CD4-positive, alpha-beta T cell treated with Interleukin-4 for 4 hours (primary cell): Measurements from ENCODE around the gene ETV6.
A peak's percentile ranks its signal among the peaks of the same experiment; 100 is the strongest.

Experiments used
- DNase-seq: peaks from one replicate; pipeline ENCODE4 v3.0.0-alpha.2; 2020

The ETV6 gene

DNA sequence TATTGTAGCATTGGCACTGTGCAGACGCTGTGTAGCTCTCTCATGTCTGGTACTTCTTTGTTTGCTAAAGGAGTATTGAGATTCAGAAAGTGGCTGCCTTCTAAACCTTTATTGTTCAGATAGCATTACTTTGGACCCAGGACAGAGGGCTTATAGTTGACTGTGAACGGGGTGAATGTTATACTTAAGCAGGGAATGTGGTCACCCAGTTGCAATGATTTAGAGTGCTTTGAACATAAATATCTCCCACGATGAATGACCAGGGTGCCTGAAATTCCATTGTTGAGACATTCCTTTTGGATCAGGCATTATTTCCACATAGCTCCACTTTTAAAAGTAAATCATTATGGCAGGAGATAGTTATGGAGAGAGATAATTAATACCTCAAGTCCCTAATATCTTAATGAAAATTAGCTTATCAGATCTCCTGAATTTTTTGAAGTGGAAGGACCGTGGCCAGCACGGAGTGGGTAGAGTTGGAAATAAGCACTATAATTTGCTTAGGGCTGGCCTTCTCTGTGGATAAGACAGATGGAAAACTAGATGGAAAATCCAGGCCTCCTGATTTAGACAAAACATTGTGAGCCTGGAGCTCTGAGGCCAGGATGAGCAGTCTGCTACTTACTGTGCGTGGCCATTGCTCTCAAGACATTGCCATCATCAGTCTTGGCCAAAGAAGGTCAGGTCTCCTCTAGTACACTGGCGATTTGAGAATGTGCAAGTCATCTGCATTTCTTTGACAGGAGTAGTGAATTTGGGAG is 114.5 kb downstream of the ETV6 start:
- no peak for DNase-seq

DNA sequence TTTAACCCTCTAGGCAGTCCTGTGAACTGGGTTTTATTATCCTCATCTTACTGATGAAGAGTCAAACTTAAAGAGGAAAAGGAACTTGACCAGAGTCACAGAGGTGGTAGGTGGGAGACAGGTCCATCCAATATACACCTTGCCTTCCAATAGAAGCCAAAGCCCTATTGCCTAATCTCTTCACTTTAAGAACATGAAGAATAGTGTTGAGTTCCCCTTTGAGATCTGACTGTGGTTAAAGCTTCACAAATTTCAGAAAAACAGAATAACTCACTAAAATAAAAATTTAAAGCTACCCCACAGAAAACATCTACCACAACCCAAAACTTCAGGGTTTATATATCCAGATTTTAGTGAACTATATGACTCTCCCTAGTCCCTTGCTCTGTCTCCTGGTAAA is 115.4 kb downstream of the ETV6 start:
- DNase-seq = no peak

DNA sequence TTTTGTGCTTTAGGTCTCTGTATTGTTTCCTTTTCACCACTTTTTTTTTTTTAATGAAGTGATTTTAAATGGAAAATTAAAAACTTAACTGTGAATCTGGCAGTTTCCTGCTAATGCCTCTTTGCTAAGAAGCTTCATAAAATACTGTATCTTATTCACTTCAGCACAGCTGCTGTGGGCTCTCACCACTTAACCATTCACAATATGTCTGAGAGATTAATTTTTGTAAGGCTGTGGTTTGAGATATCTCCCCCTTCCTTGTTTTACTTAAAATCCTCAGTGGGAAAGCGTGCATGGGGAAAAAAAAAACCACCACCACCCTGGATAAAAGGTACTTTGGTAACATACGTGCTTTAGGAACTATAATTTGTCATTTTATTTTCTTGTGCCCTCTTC is 115.9 kb downstream of the ETV6 start:
- DNase-seq = no peak

DNA sequence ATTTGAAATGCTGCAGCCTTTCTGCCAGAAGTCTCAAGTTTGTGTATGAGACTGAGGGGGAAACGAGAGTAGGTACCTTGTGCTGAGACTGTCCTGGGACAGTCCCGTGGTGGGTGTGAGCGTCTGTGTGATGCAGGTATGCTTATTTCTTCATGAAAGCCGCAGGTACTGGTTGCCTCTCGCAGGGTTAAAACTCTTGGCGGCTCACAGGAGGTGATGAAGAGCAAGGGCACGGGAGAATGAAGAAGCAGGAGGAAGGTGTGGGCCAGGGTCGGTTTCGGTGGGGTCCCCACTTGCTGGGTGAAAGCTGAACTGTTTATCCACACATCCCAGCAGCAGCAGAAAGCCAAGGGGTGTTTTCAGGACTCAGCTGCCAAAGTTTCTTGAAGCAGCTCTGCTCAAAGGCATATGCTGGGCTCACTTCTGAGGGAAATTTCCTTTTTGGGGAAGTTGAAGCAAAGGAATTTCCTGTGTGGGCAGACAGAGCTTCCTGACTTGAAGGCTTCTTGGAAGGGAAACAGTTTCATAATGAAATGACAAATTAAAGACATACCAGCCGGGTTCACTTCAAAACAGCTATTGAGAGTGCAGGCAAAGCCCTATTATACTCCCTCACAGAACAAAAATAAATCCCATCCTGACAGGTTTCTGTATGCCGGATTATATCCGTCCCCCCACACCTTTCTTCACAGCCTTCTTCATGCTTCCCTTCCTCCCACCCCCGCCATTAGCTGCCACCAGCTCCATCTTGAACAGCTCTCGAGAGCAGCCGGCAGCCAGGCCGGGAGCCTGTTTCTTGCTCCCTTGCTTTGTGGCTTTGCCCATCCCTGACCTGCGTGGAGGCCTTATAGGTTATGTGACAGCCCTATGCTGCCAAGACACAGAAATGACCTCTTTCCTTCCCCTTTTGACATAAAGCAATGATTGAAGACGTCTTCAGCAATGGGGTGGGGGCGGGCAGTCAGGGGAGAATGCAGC is 116.6 kb downstream of the ETV6 start:
- DNase-seq = peak; percentile 44

DNA sequence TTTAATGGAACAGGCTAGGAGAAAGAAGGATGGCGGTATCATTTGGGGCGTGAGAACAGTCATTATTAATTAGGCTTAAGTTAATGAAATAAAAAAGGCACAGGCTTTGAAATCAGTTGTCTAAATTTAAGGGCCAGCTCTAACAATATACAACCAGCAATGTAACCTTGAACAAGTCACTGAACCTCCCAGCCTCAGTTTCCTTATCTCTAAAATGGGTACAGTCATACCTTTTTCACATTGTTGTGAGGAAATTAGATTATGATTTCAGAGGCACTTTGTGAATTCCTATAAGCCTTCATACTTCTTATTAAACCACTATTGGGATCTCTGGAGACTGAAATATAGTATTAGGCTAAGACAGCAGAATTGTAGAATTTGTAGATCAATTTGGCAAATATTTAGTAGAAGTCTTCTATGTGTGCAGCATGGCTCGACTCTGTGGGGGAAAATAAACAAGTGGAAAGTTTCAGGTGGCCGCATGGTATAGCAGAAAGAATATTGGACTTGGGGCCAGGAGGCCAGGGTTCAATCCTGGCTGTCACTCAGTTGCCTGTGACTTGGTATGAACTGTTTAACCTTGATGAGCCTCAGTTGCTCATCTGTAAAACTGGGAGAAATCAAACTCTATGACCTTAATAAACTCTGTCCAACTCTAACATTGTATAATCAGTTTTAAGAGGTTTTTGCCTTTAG is 117.7 kb downstream of the ETV6 start:
- DNase-seq = no peak

DNA sequence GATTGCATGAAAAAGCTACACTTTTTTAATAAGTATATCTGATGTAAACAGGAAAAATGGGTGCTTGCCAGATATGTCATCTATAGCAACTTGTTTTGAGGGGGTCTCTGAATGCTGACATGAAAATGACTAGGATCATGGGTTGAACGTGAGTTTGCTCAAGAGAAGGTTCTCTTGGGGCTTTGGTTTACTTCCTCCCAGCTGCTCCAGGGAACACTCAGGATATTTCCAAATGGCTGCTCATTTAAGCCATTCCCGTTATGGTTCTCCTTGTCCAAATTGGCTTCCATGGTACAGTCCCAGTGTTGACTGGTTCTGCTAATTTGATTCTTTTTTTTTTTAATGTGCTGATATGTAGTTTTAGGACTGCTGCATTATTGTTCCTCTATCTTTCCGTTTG is 118.3 kb downstream of the ETV6 start:
- no peak for DNase-seq

DNA sequence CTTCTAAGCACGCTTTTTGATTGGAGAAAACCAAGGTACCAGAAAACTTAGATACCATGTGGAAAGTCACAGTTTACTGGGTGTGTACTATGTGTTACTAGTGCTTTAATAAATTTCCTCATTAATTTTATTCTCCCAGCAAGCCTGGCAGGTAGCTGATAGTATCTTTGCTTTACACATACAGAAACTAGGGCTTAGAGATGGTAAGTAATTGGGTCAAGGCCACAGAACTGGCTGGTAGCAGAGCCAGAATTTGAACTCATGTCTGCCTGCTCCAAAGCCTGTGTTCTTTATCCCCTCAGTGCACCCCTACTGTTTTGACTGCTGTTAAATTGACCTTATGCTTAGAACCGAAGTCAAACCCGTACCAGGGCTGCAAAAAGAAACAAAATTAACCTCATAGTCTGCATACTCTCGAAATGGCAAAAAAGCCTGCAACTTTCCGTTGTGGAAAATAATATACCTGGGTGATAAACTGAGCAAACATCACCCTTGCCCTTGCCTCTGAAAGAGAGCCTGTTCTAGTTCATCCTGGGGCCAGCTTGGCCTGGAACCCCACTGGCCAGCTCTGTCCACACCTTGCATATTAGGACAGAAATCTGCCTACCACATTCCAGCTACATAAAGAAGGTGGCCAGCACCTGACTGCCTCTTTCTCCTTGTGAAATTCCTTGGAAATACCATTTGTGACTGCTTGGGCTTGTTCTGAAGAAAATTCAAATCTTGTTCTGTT is 118.9 kb downstream of the ETV6 start:
- DNase-seq = no peak

DNA sequence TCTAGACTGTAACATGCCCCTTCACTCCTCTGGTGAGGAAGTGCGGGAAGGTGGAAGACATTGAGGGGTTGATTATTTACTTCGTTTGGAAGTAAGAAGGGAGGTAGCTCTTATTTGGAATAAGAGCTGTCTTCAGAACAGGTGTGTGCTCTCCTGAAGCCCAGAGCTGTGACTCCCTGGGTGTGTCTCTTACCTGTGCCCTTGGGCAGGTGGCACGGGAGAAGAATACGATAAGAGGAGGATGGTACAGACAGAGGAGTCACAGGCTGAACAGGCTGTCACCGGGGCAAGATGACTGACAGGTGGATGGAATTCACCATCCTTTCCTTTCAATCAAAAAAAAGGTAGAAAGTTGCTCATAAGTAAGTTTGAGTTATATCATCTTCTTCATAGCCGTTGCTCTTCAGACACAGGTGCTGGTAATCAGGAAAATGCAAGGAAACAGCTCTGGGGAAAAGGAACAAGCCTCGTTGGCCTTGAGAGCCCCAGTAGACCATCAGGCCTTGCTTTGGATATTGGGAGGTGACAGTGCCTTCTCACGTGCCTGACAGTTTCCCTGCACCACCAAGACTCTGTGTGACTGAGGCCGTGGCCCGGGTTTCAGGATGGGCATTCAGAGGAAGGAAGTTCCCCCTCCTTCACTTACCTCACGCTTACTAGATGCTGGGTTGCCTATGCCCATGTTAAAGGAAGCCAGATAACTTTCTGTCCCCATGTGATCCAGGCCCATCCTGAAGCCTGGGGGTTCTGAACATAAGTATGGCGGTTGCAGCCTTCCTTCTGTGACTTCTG is 120.4 kb downstream of the ETV6 start:
- no peak for DNase-seq

DNA sequence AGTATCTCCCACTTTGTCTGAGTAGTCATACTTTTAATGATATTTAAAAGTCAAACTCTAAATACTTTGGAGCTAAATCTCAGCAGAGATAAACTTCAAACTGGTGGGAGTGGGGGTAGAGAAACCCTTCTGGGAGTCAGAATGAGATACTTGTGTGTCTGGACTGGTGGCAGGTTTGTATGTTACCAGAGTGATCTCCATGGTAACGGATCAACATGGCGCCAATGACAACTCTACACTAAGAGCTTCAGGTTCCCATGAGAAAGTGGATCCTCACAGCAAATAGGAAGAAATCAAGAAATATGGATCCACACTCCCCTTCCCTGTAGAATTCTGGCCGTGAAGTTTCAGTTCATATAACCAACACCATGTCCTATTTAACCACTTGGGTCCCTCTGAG is 121.9 kb downstream of the ETV6 start:
- peak; percentile 34 for DNase-seq

DNA sequence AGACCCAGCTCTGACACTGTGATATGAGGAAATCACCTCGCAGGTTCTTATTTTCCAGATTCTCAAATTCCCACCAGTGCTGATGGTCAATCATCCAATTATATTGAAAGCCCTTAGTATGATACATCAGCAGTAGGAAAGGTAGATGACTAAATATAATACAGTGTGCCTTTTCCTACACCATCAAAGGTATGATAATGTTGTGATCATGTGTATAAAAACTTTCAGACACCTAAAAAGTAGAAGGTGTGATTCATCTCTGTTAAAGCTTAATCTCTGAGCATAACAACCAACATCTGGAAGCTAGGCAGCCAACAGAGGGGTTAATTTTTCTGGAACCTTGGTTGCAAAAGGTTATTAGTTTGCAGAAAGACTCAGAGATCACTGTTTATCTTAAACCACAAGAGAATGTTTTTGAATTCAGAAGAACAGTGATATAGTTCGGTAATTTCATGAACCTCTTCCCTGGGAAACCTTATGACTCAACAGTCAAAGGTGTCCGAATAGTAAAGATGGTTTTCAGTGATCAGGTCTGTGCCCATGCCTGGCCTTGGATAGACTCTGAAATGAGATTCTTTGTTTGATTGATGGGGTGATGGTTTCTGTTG is 122.5 kb downstream of the ETV6 start:
- DNase-seq = peak; percentile 65

DNA sequence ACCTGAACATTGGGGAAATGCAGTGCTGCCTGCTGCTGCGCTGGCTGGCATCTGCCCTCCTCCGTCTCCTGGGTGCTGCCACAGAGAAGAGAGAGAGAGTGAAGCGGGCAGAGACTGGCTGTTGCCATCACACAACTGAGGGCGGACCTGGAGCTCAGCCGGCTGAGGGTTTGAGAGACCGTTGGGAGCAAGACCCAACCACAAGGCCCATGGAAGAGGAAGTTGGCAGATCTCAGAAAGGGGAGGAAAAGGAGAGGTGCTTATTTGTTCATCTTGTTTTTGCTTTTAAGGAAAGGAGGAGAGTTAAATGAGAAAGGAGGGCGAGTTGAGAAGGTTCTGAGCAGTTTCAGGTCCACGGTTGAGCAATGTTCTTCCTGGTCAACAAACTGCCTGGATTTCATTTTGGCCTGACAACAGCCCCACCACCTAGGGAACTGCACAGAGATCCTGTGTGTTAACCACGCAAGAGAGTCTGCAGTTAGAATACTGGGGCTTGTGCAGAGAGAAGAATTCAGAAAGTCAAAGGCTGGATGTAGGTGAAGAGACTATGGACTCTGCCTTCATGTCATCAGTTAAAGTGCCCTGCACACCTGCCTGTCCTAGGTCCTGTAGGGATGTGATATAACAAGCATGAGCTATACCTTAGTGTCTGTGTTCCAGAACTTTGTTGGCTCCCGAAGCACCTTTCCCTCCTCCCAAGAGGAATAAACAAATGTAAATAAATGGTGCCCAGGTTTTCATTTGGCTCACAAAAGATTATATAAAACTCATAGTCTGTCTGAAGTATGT is 124.6 kb downstream of the ETV6 start:
- no peak for DNase-seq

DNA sequence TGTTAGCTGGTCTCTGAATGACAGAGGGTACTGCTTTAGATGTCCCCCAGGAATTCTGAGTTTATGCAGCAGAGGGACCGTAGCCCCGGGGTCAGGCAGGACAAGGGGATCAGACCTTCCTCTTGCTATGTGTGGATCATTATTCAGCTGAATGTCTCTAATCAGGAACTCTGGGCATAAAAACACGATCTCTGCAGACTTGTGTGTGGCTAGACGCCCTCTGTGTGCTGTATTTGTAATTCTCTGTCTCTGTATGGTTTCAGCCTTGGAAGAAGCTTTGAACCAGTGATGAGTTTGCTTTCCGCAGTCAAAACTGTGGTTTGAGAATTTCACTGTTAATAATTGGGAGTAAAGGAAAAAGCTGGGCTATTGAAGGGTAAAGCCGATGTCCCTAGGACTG is 125.3 kb downstream of the ETV6 start:
- no peak for DNase-seq

DNA sequence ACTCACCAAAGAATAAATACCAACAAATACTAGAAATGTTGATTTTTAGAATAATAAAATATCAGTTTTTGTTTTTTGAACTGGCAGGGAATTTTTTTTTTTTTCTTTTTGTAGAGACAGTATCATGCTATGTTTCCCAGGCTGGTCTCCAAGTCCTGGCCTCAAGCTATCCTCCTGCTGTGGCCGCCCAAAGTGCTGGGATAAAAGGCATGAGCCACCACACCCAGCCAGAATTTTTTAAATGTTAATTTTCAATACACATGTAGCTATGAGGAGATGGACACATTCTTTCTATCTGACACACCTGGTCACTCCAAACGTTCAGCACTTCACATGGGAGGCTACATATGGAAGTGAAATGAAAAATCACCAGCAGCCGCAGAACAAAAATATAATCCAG is 126.8 kb downstream of the ETV6 start:
- DNase-seq = no peak

DNA sequence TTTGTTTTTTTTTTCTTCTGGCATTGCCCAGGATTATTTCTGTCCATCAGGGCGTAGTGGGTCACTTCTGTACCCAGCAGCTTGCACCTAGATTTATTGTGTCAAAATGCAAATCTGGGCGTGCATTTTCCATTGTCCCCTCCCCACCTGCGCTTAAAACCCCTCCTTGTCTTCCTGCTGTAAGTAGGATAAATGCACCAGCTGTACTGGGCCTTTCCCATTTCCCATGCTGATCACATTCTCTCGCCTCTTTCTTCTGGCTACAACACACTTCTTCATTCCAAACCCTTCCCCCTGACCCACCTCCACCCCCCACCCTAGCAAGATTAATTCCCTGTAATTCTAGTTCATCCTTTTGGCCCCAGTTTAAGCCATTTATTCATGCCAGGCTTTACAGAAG is 128.0 kb downstream of the ETV6 start:
- DNase-seq = no peak

DNA sequence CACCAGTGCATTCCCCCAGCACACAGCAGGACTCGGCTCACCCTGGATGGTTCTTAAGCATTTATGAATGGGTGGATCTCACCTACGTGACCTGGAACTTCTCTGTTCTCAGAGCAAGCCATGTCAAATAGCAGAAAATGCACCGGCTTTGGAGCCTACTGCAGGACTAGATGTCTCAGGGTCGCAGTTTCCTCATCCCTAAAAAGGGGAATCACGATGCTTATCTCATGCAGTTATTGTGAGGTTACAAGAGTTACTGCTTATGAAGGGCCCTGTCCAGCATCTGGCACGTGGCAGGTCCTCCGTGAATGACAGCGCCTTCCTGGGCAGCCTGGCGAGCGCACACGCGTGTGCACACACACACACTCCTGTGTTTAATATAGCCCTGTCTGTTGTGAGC is 128.5 kb downstream of the ETV6 start:
- DNase-seq = no peak

DNA sequence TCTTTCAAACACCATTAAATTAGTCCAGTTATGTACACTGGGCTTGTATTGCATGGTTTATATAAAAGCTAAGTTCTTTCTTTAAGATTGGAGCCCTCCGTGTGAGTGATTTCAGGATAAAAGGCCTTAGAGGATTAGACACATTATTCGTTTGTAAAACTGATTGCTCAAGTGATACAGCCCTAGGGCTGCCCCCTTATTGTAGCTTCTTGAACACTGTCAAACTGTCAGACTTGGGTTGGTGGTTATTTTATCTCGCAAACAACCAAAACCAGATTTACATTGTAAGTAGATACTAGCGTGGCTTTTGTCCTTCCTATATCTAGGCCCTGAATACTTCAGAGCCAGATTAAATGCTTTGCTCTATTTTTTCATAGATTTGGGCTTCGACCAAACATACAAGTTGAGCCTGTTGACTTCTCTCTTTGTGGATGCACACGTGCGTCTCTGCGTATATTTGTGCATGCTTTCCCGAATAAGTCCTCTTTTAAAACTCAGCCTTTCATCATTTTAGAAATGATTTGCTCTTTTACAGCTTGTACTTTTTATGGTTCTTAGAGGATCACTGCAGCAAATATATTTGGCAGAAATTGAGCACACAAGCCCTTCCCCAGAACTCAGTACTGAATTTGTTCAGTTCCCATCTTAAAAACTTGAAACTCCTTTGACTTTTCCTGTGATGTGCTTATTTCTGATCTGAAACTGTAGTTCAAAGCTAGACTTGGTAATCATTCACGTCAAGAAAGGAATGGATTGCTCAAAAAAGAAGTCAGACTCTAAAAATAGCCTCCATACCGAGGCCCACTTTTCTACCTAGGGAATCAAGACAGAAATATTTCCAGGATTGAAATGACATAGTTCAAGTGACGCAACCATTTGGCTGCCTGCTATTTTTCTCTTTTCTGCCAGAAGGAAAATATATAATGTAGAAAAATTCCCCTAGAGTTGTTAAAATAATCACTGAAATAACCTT is 129.5 kb downstream of the ETV6 start:
- DNase-seq = no peak

DNA sequence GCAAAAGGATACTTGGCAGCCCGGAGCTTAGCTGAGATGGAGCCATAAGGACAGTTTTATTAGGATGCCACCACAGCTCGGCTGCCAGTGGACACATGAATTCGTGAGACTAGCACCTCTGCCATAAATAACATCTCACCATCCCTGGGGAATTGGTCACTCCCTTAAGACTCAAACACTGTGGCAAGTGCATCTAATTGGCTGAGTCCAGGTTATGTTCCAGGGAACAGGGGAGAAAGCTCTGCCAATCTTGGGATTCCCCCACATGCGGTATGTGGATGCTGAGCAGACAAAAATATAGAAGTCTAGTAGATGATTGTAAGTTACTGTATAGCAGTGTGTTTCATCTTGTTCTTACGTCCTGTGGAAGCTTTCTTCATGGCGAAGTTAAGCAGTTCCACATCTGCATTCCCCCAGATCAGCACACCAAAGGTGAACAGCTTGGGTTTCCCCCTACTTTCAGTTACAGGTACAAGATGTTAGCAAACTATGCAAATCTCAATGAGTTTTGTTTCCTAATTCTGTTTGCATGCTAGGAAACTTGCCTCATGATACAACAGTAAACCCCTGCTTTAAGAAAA is 131.1 kb downstream of the ETV6 start:
- no peak for DNase-seq

DNA sequence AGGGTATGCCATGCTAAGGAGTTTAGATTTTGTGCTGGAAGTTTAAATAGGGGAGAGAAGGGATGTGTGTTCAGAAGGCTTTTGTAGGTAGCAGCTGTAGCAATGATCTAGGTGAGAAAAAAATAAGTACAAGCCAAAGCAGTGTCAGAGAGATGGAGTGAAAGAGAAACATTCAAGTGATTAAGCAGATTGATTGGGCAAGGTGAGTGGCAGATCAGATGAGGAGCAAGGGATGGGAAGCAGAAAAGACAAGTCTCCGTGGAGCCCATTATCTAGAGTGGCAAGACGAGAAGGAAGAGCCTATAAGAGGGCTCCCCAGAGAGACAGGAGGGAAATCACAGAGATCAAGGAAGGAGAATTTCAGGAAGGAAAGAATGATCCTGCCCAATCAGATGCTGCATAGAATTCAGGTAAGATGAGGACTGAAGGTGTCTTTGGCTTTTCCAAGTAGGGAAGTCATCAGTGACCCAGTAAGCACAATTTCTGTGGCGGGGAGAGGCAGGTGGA is 133.5 kb downstream of the ETV6 start:
- DNase-seq = no peak

DNA sequence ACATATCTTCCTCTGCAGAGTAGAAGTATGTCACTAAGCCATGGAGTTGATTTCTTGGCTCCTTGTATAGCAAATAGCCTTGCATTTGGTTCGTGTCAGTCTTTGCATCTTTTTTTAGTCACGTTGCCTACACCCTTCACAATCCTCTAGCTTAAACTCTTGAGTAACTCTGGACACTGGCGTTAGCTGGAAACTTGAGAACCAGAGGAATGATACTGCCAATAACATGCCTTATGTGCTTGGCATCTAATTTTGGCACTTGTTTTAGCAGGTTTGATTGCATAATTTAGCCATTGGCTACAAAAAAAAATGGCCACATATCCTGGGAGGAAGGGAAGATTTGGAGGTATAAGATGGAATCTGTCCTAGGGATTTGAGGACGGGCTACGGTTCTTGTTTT is 136.2 kb downstream of the ETV6 start:
- no peak for DNase-seq
